ENCODE data around the gene SLX9.

Gene SLX9

GRCh38 chr21:44898011-44898488 lies 41.8 kb upstream of the SLX9 start:
- Histone ChIP-seq H3K36me3 (ENCODE audit: insufficient read depth, low read length) (no peaks in the 10 kb centered on the region), H2AFZ (ENCODE audit: low read length) (no peak overlapping the region), H3K4me1 (ENCODE audit: insufficient read depth, low read length, severe bottlenecking) (no peaks in the 10 kb centered on the region), H3K4me2 (ENCODE audit: low read length) (no peak overlapping the region), H3F3A (ENCODE audit: insufficient read depth, low read length) (no peaks in the 10 kb centered on the region), H3K9me2 (ENCODE audit: low read depth, low read length) (no peaks in the 10 kb centered on the region), H4K20me1 (ENCODE audit: insufficient read depth, low read length) (no peaks in the 10 kb centered on the region), H3K9me3 (ENCODE audit: low read length) (no peaks in the 10 kb centered on the region), H3K9ac (ENCODE audit: low read length) (no peak overlapping the region), H3K27me3 (ENCODE audit: insufficient read depth, low read length) (peaks cover 5% of the 10 kb centered on the region), H3K79me2 (ENCODE audit: insufficient read depth, low read length) (no peaks in the 10 kb centered on the region), H3K27ac (ENCODE audit: low read depth, low read length, poor library complexity, severe bottlenecking) (no peak overlapping the region), H3K4me3 (ENCODE audit: low read depth, low read length, poor library complexity, severe bottlenecking) (no peak overlapping the region)
- no peak for TF ChIP-seq CTCF (IDR thresholded peaks at IDR 0.05; ENCODE audit: low read length)
- TF ChIP-seq EZH2 (IDR thresholded peaks at IDR 0.05; ENCODE audit: borderline replicate concordance, low read length), result no peak

- H3K36me3 ChIP-seq (ENCODE audit: insufficient read depth, low read length), result no peaks in the 10 kb centered on the region
- H3K9ac ChIP-seq (ENCODE audit: low read length), result no peak overlapping the region
Measured at GRCh38 chr21:44898851-44899767, 40.7 kb upstream of the SLX9 start.

More at GRCh38 chr21:44898851-44899767, 40.7 kb upstream of the SLX9 start:
- no peak overlapping the region for H2AFZ ChIP-seq (ENCODE audit: low read length)
- H4K20me1 ChIP-seq (ENCODE audit: insufficient read depth, low read length), result no peaks in the 10 kb centered on the region
- no peaks in the 10 kb centered on the region for H3K4me1 ChIP-seq (ENCODE audit: insufficient read depth, low read length, severe bottlenecking)
- H3K79me2 ChIP-seq (ENCODE audit: insufficient read depth, low read length), result no peaks in the 10 kb centered on the region
- no peaks in the 10 kb centered on the region for H3K9me2 ChIP-seq (ENCODE audit: low read depth, low read length)
- no peaks in the 10 kb centered on the region; the same call in 1 of the 2 replicates for H3K27me3 ChIP-seq (ENCODE audit: insufficient read depth, low read length)
- H3K27ac ChIP-seq (ENCODE audit: low read depth, low read length, poor library complexity, severe bottlenecking), result no peak overlapping the region
- no peak overlapping the region for H3K4me2 ChIP-seq (ENCODE audit: low read length)
- no peak for TF ChIP-seq CTCF (IDR thresholded peaks at IDR 0.05; ENCODE audit: low read length)
- TF ChIP-seq EZH2 (IDR thresholded peaks at IDR 0.05; ENCODE audit: borderline replicate concordance, low read length), result no peak
- H3F3A ChIP-seq (ENCODE audit: insufficient read depth, low read length), result no peaks in the 10 kb centered on the region
- no peak overlapping the region for H3K4me3 ChIP-seq (ENCODE audit: low read depth, low read length, poor library complexity, severe bottlenecking)
- no peaks in the 10 kb centered on the region for H3K9me3 ChIP-seq (ENCODE audit: low read length)
